GM12873 (cell line): ENCODE measurements around the gene FAM241B.

Source experiments
- TF ChIP-seq, protein P1 (sequence below): IDR thresholded peaks from 2 replicates; pipeline ENCODE4 v1.5.1; 2012; ENCODE audit warnings: low read depth, mild to moderate bottlenecking, moderate library complexity, low read length, control low read depth; ENCODE audit not compliant: insufficient read depth; ENCODE audit errors: missing control alignments

The FAM241B gene

DNA sequence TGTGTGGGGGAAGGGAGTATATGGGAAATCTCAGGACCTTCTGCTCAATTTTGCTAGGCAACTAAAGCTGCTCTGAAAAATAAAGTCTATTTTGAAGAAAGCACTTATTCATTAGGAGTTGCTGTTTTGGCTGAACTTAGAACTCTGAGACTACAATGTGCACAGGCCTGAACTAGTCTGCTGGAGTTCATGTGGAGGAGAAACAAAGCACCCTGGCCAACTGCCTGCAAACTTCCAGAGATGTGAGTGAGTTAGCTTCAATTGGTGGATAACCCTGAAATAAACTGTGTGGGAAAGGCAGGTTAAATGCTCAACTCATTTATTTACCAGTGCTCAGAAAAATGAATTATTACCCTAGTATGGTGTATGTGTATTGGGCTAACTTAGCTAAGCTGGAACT, 17.3 kb upstream of the FAM241B start:
- TF ChIP-seq, protein P1, sequence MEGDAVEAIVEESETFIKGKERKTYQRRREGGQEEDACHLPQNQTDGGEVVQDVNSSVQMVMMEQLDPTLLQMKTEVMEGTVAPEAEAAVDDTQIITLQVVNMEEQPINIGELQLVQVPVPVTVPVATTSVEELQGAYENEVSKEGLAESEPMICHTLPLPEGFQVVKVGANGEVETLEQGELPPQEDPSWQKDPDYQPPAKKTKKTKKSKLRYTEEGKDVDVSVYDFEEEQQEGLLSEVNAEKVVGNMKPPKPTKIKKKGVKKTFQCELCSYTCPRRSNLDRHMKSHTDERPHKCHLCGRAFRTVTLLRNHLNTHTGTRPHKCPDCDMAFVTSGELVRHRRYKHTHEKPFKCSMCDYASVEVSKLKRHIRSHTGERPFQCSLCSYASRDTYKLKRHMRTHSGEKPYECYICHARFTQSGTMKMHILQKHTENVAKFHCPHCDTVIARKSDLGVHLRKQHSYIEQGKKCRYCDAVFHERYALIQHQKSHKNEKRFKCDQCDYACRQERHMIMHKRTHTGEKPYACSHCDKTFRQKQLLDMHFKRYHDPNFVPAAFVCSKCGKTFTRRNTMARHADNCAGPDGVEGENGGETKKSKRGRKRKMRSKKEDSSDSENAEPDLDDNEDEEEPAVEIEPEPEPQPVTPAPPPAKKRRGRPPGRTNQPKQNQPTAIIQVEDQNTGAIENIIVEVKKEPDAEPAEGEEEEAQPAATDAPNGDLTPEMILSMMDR: no peak

DNA sequence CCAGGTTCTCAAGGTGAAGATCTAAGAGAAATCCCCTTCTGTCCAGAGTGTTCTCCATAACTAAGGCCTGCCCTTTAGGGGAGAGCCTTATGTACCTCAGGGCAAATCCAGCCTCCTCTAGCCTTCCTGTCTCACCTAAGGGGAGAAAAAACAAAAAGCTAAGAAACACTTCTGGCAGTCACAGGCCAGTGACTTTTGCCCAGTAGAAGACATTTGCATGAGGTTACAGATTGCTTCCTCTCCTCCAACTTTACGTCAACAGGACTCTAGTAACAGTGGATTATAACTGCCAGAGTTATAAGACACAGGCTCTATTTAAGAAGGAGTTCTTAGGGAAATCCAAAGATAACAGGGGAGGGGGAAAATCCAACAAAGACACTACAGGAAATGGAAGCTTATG, 15.9 kb upstream of the FAM241B start:
- TF ChIP-seq, protein P1: no peak

DNA sequence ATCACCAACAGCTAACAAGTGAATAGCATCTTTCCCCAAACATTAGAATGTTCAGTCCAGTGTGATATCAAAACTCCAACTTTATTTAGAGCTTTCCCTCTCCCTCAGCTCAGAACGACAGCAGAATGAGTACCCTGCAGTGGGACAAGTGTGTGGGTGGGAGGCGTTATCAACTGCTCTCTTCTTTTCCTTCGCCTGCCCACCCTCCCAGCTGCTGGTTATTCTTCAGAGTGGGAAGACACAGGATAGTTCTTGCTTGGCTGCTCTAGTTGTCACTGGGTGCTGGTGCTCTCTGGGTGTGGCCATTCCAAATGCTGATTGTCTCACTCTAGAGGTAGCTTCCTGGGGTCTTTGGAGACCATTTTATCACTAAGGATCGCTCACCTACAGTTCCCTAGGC, 13.7 kb upstream of the FAM241B start:
- TF ChIP-seq, protein P1: no peak

DNA sequence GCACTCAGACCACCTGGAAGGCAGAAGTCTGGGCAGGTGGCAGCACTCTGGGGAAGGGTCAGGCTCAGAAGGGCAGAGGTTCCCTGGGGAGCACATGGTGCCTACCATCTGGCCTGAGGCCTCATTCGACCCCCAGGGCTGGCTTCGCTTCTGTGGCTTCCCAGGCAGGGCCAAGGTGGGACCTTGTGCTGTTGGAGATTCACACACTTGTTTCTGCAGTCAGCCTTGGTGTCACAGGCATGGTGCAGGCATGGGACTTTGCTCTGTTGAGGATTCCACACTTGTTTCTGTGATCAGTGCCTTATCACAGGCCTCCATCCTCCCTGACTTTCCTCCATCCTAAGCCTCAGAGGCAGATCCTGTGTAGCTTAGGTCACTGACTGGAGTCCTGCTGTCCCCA, 11.3 kb upstream of the FAM241B start:
- TF ChIP-seq, protein P1: no peak

DNA sequence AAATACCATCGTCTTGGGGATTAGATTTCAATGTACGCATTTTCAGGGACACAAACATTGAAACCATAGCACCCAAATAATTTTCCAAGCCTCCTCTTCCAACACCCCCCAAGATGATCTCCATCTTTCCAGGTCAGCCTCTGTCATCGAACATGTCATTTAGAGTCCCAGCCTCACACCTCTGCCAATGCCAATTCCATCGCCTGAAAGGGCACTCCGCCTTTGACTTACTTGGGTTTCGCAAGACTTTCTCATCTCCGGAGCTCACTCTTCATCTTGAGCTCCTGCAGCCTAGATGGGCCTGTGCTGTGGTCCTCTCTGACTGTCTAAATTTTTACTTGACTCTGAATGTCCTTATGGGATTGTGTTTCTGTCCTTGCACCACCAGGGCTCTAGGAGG, 10.4 kb upstream of the FAM241B start:
- TF ChIP-seq, protein P1: no peak

DNA sequence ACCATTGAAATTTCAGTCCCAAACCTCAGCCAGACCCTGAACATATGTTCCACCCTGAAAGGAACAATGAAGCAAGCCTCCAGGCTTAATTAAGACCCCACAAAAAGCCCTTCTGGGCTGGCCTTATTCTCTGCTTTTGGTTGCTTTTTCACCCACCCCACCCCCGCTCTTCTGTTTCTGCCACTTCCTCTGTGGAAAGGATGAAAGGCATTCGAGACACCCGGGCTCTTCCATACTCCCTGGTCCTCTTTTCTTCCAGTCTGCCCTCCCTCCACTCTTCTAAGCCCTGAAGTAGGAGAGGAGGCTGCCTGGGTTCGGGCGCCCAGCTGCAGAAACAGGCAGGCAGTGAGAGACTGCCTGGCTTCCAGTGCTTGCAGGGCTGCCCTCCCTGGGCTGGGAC, 9.4 kb upstream of the FAM241B start:
- TF ChIP-seq, protein P1: no peak

DNA sequence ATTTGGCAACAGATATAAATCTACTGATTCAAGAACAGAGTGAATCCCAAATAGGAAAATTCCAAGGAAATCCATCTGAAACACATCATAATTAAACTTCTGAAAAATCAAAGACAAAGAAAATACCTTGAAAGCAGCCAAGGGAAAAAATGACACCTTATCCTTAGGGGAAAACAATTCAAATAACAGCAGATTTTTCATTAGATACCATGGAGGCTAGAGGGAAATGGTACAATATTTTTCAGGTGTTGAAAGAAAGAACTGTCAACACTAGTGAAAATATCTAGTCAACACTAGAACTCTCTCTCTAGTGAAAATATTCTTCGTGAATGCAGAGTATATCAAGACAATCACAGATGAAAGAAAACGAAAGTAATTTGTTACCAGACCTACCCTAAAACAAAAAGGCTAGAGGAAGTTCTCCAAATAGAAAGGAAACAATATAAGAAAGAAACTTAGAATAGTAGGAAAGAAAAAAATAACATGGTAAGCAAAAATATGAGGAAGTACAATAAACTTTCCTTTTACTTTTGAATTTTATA, 5.7 kb upstream of the FAM241B start:
- TF ChIP-seq, protein P1: no peak
